Keratinocyte (primary cell): Measurements from ENCODE around the gene LPCAT1.

Experiments
- CTCF ChIP-seq, 3 experiments: IDR thresholded peaks in 1 of 3; conservative IDR thresholded peaks in 1 of 3; optimal IDR thresholded peaks in 1 of 3; 2 replicates in 2 of 3; 3 replicates in 1 of 3; pipeline versions ENCODE3 to v1.5.1; 2011; ENCODE audit warnings: low read length in 3 of 3, mild to moderate bottlenecking in 3 of 3, moderate library complexity in 2 of 3, control low read depth in 1 of 3, inconsistent platforms in 1 of 3; ENCODE audit not compliant: insufficient read depth in 2 of 3; ENCODE audit errors: extremely low read depth in 1 of 3
- EZH2 ChIP-seq: IDR thresholded peaks from one replicate; pipeline ENCODE4 v1.6.1; 2012; ENCODE audit warnings: inconsistent platforms, mild to moderate bottlenecking, low read length, moderate library complexity

- no peak for TF ChIP-seq CTCF (optimal IDR thresholded peaks at IDR 0.05 in 1 of 3, IDR thresholded peaks at IDR 0.05 in 1 of 3, conservative IDR thresholded peaks at IDR 0.05 in 1 of 3; ENCODE audit: extremely low read depth in 1 of 3, insufficient read depth in 2 of 3, low read length in 3 of 3)
- TF ChIP-seq EZH2, result no peak
Measured at GRCh38 chr5:1421521-1422341, 102.0 kb downstream of the LPCAT1 start.
